Activated naive CD8-positive, alpha-beta T cell treated with anti-CD3 and anti-CD28 coated beads for 36 hours (primary cell): ENCODE results near the gene TUBA4B. TPM values are rescaled to one million over a fixed set of nuclear protein-coding genes. Genes with fewer than 3 reads are reported as not detected.
"Not testable (repeated sequence)": the region's sequence is repeated elsewhere in the genome, so short reads cannot be mapped to it uniquely, and the experiment has no call there.

Experiments used
- DNase-seq: peaks from one replicate; pipeline ENCODE4 v3.0.0; 2021
- H3K27ac Mint-ChIP-seq: one replicate; pipeline ENCODE4 v1.8.0; 2022; ENCODE audit warnings: mild to moderate bottlenecking, moderate library complexity, mixed read lengths
- H3K27me3 Mint-ChIP-seq: one replicate; pipeline ENCODE4 v1.8.0; 2022; ENCODE audit warnings: mild to moderate bottlenecking, mixed read lengths
- H3K36me3 Mint-ChIP-seq: one replicate; pipeline ENCODE4 v1.8.0; 2021; ENCODE audit warnings: mild to moderate bottlenecking, mixed read lengths
- H3K4me1 Mint-ChIP-seq: one replicate; pipeline ENCODE4 v1.8.0; 2021; ENCODE audit warnings: mixed read lengths
- H3K4me3 Mint-ChIP-seq: one replicate; pipeline ENCODE4 v1.8.0; 2022; ENCODE audit warnings: mild to moderate bottlenecking, moderate library complexity, mixed read lengths
- H3K9me3 Mint-ChIP-seq: one replicate; pipeline ENCODE4 v1.8.0; 2022; ENCODE audit warnings: mixed read lengths
- total RNA-seq, 2 experiments: library from RNA; stranded (reverse); gene quantifications; one replicate each; pipeline ENCODE4 v1.2.3, GENCODE V29; 2021

Gene TUBA4B
- total RNA-seq, 2 experiments from 2014 or later = not detected

DNA sequence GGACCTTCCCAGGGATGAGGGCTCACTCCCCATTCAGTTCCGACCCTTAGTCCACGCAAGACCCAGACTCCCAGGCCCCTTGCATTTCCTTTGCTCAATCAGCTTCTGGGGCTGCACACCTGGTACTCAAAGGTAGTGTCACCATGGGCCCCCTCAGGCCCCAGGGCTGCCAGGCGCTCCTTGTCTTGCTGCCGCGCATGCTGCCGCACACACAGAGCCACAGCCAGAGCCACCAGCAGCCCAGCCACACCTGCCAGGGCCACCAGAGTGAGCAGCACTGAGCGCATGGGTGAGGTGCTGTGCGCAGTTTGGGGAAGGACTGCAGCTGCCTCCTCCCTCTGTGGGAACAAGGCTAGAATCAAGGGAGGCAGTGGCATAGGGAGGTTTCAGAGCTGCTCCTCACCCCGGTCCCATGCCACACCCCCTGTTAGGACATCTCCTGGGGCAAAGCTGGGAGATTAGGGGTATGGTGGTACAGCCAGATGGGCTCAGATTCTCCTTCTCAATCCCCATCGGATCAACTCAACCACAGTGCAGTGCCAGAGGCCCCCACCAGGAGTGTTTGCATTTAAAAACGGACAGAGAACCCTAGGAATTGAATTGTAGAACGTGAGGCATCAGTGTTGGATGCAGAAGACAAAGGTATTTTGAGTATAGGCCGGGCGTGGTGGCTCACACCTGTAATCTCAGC is 44.9 kb downstream of the TUBA4B start:
- Mint-ChIP-seq H3K36me3 (no peaks in the 10 kb centered on the region), H3K4me3 (no peak overlapping the region), H3K4me1 (peaks cover 25% of the 10 kb centered on the region), H3K9me3 (no peaks in the 10 kb centered on the region), H3K27ac (no peak overlapping the region), H3K27me3 (peaks cover 11% of the 10 kb centered on the region)
- DNase-seq = no peak

DNA sequence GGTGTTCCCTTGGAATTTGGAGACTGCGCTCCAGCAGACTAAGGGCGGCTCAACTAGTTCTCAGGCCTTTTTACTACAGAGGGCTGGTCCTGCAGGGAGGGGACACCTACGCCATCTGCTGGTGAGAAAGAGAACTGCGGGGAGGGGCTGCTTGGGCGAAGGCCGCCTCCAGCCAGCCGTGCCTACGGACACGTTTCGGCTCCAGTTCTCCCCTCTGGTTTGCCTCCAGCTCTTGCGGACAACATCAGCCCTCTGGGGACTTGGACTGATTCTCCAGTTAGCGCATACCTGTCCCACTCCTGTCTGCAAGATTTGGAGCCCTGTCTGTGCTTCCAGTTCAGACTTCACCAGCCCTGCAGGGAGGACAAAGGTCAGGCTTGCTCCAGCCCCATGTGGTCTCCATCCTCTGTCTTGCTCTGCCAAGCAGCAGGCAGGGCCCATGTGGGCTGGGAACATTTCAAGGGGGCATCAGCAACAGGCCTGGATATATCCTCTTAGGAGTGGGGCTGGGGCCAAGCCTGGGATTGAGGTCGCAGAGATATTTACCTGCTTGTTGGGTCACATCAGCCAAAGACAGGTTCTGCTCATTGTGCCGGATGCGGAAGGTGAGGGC is 45.8 kb downstream of the TUBA4B start:
- no peaks in the 10 kb centered on the region for H3K9me3 Mint-ChIP-seq
- no peaks in the 10 kb centered on the region for H3K36me3 Mint-ChIP-seq
- H3K27ac Mint-ChIP-seq = no peak overlapping the region
- H3K4me3 Mint-ChIP-seq = peak overlapping the region; percentile 65
- H3K27me3 Mint-ChIP-seq = peaks cover 11% of the 10 kb centered on the region
- H3K4me1 Mint-ChIP-seq = peaks cover 23% of the 10 kb centered on the region
- DNase-seq = peak; percentile 86

DNA sequence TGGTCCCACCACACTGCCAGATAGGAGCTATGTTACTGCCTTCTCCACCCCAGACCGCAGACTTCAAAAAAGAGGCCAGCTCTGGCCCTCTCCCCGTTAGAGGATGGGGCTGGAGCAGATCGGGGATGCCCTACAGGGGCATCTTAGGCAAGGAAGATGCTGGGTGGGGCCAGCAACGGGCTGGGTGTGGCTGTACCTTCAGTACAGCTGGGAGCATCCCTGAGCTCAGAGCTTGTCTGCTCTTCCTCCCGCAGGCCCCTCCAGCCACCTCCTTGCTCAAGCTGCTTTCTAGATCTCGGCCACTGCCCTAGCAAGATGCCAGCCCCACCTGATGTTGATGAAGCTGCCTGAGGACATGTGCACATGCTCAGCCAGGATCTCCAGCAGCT is 46.3 kb downstream of the TUBA4B start:
- Mint-ChIP-seq H3K27me3 (peaks cover 11% of the 10 kb centered on the region), H3K4me1 (peaks cover 18% of the 10 kb centered on the region), H3K4me3 (peak overlapping the region; percentile 65), H3K9me3 (no peaks in the 10 kb centered on the region), H3K27ac (no peak overlapping the region), H3K36me3 (no peaks in the 10 kb centered on the region)
- no peak for DNase-seq

DNA sequence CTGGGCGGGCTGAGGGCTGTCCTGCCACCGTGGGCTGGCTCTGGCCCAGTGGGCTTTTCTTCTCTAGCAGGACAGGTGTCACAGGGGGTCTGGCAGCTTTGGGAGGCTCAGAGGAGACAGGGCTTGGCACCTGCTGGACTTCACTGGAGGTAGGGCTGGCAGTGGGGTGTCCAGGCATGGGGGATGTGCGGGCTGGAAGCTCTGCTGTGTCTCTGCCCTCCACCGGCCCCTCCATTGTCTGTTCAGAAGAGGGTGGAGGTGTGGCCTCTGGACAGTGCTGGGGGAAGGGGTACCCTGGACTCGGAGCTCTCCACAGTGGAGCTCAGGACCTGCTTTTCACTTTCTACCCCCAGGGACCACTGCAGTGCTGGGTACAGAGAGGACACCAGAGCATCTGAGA is 47.0 kb downstream of the TUBA4B start:
- H3K27ac Mint-ChIP-seq = no peak overlapping the region
- H3K4me1 Mint-ChIP-seq = peaks cover 15% of the 10 kb centered on the region
- no peaks in the 10 kb centered on the region for H3K36me3 Mint-ChIP-seq
- H3K9me3 Mint-ChIP-seq = no peaks in the 10 kb centered on the region
- H3K27me3 Mint-ChIP-seq = peaks cover 14% of the 10 kb centered on the region
- no peak for DNase-seq
- no peak overlapping the region for H3K4me3 Mint-ChIP-seq

DNA sequence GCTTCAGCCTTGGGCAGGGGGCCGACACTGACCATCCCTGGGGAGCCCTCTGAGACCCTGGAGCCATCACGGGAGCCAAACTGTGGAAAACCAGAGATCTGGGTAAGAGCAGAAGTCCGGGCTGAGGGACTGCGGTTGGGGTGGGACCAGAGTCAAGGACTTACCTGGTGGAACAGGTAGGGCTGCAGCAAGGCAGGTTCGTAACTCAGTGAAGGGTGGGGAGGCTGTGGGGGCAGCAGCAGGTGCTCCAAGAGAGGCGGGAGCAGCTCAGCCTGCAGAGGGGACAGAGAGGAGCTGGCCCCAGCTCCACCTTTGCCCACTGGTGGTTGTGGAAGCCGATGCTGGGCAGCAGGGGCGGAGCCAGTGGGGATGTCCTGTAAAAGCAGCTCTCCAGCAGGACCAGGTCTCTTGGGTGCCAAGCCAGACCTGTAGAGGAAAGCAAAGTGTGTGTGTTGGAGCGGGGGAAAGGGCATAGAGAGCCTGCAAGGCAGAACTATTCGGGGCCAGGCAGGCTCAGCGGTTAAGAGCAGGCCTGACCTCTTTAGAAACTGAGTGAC is 49.4 kb downstream of the TUBA4B start:
- H3K4me3 Mint-ChIP-seq = no peak overlapping the region
- peaks cover 2% of the 10 kb centered on the region for H3K4me1 Mint-ChIP-seq

DNA sequence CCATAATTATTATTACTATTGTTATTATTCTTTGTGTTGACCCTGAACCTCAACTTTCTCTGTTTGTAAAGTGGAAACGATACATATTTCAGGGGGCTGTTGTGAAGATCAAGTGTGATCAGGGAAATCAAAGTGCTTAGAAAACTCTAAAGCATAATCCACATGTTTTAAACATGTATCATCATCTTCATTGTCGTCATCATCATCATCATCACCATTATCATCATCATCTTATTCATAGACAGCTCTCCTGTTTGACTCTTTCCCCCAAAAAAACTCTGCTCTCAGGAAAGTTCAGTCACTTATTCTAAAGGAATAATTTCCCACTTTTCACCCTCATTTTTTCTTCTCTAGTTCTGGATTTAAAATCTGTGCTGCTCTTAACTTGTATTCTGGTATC is 51.2 kb downstream of the TUBA4B start:
- Mint-ChIP-seq H3K27ac (no peak overlapping the region), H3K36me3 (no peaks in the 10 kb centered on the region), H3K27me3 (peaks cover 51% of the 10 kb centered on the region), H3K9me3 (no peaks in the 10 kb centered on the region), H3K4me1 (peaks cover 5% of the 10 kb centered on the region), H3K4me3 (no peak overlapping the region)
- no peak for DNase-seq

More for the DNA sequence above, 49.4 kb downstream of the TUBA4B start:
- no peak for DNase-seq
- no peaks in the 10 kb centered on the region for H3K36me3 Mint-ChIP-seq
- H3K27ac Mint-ChIP-seq = no peak overlapping the region
- peaks cover 36% of the 10 kb centered on the region for H3K27me3 Mint-ChIP-seq
- H3K9me3 Mint-ChIP-seq = no peaks in the 10 kb centered on the region

DNA sequence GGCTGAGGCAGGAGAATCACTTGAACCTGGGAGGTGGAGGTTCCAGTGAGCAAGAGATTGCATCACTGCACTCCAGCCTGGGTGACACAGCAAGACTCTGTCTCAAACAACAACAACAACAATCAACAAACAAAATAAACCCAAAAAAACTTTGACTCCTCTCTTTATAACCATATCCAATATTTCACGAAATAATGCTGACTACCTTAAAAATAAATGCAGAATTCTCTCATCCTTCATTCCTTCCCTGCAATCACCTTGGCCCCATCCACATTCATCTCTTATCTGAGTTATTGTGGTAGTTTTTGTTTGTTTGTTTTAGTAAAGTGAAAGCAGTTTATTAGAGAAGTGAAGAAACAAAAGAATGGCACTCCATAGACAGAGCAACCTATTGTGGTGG is 53.0 kb downstream of the TUBA4B start:
- no peaks in the 10 kb centered on the region for H3K36me3 Mint-ChIP-seq
- H3K4me1 Mint-ChIP-seq = peaks cover 5% of the 10 kb centered on the region
- DNase-seq = no peak
- H3K4me3 Mint-ChIP-seq = no peak overlapping the region
- H3K27me3 Mint-ChIP-seq = peaks cover 59% of the 10 kb centered on the region
- H3K27ac Mint-ChIP-seq = no peak overlapping the region
- no peaks in the 10 kb centered on the region for H3K9me3 Mint-ChIP-seq

DNA sequence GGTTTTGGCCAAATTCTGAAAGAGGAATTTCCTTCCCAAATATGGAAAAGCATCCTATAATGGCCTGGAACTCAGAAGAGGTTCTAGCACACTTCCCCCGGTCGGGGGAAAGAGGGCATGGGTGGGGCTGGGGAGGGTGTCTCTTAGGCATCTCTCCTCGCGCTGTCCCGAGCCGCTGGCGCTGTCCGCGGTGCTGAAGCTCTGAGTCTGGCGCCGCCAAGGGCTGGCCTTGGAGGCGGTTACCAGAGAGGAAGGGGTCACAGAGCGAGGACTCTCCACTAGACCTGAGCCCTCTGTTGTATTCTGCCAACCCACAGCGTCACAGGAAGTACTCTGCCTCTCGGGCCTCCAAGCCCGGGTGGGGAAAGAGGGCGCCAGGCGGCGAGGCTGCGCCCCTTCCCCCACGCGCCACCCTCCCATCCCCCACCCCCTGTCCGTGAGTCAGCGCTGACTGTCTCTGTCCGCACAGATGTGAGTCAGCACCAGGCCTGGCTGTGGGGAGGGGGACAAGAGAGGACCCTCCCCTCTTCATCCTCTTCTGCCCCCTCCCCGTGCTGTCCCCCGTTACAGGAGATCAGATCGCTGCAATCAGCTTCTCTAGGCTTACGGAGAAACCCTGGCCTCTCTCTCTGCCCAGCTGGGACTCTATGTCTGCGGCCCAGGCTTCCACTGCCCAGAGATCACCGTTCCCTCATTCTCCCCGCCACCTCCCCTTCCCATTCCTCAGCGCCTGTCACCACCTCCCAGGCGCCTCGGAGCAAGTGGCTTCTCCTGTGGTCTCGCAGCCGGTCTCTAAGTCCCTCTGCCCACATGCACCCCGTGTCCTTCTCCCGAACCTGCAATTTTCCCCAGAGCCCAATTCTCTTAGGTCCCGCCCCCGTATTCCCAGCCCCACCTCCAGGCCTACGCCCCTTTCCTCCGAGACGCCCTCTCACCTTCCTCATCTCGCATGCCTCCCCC is 55.4 kb downstream of the TUBA4B start:
- DNase-seq = peak; percentile 74
- H3K27ac Mint-ChIP-seq = no peak overlapping the region
- peaks cover 62% of the 10 kb centered on the region for H3K27me3 Mint-ChIP-seq
- no peaks in the 10 kb centered on the region for H3K36me3 Mint-ChIP-seq
- no peak overlapping the region for H3K4me3 Mint-ChIP-seq
- no peaks in the 10 kb centered on the region for H3K9me3 Mint-ChIP-seq
- H3K4me1 Mint-ChIP-seq = peaks cover 5% of the 10 kb centered on the region

DNA sequence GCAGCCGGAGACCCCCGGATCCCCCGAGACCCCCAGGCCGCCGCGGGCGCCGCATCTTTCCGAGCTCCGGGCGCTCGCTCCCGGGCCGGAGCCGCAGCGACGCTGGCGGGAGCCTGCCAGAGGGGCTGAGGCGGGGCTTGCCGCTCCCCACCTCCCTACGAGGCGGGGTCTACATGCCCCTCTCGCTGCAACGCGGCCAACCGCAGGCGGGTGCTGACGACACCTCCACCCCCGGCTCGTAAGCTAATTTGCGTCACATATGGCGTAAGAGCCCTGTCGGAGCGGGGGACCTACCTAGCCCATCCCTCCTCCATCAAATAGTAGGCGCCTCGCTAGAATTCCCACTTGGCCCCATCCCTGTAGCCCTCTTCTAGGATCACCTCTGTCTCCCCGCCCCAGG is 56.2 kb downstream of the TUBA4B start, which contains the start of gene PTPRN:
TSS of gene PTPRN (minus strand) at position 124 of the 400 bp plus-strand sequence. CDS start at position 55, 69 bp downstream.
- Mint-ChIP-seq H3K9me3 (peaks cover 2% of the 10 kb centered on the region), H3K36me3 (no peaks in the 10 kb centered on the region), H3K27ac (no peak within 1 kb of the TSS), H3K4me3 (no peak within 1 kb of the TSS), H3K27me3 (peaks cover 66% of the 10 kb centered on the region), H3K4me1 (peaks cover 8% of the 10 kb centered on the region)
- DNase-seq = no peak

DNA sequence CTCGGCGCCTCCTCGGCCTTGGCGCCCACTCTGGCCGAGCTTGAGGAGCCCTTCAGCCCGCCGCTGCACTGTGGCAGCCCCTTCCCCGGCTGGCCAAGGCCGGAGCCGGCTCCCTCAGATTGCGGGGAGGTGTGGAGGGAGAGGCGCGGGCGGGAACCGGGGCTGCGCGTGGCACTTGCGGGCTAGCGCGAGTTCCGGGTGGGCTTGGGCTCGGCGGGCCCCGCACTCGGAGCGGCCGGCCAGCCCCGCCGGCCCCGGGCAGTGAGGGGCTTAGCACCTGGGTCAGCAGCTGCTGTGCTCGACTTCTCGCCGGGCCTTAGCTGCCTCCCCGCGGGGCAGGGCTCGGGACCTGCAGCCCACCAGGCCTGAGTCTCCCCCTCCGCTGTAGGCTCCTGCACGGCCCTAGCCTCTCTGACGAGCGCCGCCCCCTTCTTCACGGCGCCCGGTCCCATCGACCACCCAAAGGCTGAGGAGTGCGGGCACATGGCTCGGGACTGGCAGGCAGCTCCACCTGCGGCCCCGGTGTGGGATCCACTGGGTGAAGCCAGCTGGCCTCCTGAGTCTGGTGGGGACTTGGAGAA is 59.7 kb downstream of the TUBA4B start:
- H3K4me3 Mint-ChIP-seq, H3K36me3 Mint-ChIP-seq, DNase-seq, H3K27ac Mint-ChIP-seq, H3K4me1 Mint-ChIP-seq, H3K9me3 Mint-ChIP-seq: not testable (repeated sequence)
- peaks cover 44% of the 10 kb centered on the region for H3K27me3 Mint-ChIP-seq

DNA sequence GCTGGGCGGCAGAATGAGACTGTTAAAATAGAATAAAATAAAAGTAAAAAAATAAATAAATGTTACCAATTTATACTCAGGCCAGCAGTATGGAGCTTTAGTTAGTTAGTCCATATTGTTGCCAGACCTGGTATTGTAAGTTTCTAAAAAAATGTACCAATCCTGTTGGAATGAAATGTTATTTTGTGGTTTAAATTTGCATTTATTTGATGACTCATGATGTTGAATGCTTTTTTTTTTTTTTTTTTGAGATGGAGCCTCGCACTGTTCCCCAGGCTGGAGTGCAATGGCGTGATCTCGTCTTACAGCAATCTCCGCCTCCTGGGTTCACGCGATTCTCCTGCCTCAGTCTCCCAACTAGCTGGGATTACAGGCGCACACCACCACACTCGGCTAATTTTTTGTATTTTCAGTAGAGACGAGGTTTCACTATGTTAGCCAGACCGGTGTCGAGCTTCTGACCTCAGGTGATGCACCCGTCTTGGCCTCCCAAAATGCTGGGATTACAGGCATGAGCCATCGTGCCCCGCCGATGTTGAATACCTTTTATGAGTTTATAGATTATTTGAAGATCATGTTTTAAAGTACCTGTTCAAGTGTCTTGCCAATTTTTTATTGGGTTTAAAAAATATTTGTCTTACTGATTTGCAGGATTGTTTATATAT is 61.9 kb downstream of the TUBA4B start:
- Mint-ChIP-seq H3K4me1 (peaks cover 3% of the 10 kb centered on the region), H3K9me3 (peaks cover 2% of the 10 kb centered on the region), H3K27me3 (peaks cover 26% of the 10 kb centered on the region), H3K36me3 (no peaks in the 10 kb centered on the region), H3K4me3 (no peak overlapping the region), H3K27ac (no peak overlapping the region)
- no peak for DNase-seq
